Measurements from ENCODE around the gene RAD51B.

DNA sequence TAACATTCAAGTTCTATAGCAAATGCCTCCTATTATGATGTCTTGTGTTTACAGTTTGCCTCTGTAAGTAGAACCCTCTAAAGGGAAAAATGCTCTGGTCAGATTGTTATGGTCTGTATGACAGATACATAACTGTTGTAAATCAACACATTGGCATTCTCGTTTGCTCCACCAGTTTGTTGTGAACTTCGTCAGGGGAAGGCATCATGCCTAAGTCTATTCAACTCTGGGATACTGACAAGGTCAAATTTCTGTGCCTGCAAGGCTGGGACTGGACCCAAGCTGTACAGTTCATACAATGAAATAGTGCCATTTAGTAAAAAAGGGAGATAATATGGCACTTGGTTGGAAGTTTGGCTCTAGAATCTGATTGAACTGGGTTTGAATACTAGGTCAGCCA lies 392.3 kb downstream of the RAD51B start:
- TF ChIP-seq ZBTB7A (CRISPR knock-in tag; IDR thresholded peaks at IDR 0.05) (no peak), KMT2B (CRISPR knock-in tag; IDR thresholded peaks at IDR 0.05) (no peak), PRMT3 (CRISPR knock-in tag; IDR thresholded peaks at IDR 0.05; ENCODE audit: borderline replicate concordance, low read depth) (no peak), SCMH1 (CRISPR knock-in tag; IDR thresholded peaks at IDR 0.05; ENCODE audit: borderline replicate concordance) (no peak), FIP1L1 (IDR thresholded peaks at IDR 0.05; ENCODE audit: borderline replicate concordance, insufficient read depth, low read depth, low read length) (no peak)
- TF ChIP-seq, protein P1, sequence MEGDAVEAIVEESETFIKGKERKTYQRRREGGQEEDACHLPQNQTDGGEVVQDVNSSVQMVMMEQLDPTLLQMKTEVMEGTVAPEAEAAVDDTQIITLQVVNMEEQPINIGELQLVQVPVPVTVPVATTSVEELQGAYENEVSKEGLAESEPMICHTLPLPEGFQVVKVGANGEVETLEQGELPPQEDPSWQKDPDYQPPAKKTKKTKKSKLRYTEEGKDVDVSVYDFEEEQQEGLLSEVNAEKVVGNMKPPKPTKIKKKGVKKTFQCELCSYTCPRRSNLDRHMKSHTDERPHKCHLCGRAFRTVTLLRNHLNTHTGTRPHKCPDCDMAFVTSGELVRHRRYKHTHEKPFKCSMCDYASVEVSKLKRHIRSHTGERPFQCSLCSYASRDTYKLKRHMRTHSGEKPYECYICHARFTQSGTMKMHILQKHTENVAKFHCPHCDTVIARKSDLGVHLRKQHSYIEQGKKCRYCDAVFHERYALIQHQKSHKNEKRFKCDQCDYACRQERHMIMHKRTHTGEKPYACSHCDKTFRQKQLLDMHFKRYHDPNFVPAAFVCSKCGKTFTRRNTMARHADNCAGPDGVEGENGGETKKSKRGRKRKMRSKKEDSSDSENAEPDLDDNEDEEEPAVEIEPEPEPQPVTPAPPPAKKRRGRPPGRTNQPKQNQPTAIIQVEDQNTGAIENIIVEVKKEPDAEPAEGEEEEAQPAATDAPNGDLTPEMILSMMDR (CRISPR knock-in tag; IDR thresholded peaks at IDR 0.05) = no peak
- TF ChIP-seq, protein P2, sequence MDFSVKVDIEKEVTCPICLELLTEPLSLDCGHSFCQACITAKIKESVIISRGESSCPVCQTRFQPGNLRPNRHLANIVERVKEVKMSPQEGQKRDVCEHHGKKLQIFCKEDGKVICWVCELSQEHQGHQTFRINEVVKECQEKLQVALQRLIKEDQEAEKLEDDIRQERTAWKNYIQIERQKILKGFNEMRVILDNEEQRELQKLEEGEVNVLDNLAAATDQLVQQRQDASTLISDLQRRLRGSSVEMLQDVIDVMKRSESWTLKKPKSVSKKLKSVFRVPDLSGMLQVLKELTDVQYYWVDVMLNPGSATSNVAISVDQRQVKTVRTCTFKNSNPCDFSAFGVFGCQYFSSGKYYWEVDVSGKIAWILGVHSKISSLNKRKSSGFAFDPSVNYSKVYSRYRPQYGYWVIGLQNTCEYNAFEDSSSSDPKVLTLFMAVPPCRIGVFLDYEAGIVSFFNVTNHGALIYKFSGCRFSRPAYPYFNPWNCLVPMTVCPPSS (IDR thresholded peaks at IDR 0.05) = no peak
- TF ChIP-seq, protein P3, sequence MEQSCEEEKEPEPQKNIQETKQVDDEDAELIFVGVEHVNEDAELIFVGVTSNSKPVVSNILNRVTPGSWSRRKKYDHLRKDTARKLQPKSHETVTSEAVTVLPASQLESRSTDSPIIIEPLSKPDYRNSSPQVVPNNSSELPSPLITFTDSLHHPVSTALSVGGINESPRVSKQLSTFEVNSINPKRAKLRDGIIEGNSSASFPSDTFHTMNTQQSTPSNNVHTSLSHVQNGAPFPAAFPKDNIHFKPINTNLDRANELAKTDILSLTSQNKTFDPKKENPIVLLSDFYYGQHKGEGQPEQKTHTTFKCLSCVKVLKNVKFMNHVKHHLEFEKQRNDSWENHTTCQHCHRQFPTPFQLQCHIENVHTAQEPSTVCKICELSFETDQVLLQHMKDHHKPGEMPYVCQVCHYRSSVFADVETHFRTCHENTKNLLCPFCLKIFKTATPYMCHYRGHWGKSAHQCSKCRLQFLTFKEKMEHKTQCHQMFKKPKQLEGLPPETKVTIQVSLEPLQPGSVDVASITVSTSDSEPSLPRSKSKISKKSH (CRISPR knock-in tag; IDR thresholded peaks at IDR 0.05; ENCODE audit: borderline replicate concordance) = no peak

Measured in HepG2 (cell line).